Upper lobe of right lung (tissue), 1 donor: ENCODE data around the gene FAR2. TPM values are rescaled to one million over a fixed set of nuclear protein-coding genes. Genes with fewer than 3 reads are reported as not detected.
A peak's percentile ranks its signal among the peaks of the same experiment; 100 is the strongest.
"Not testable (repeated sequence)": the region's sequence is repeated elsewhere in the genome, so short reads cannot be mapped to it uniquely, and the experiment has no call there.

ENCODE experiments used
- ATAC-seq: fragments of 200-7000 bp; cut with Tn5 transposase; one replicate; pipeline ENCODE4 v1.9.1; 2020; ENCODE audit warnings: mild to moderate bottlenecking, moderate library complexity
- DNase-seq: peaks from one replicate; pipeline ENCODE4 v3.0.0-alpha.2; 2020
- H3K27ac ChIP-seq: fragments of 200-600 bp; one replicate; pipeline ENCODE4 v1.8.0; 2022
- H3K27me3 ChIP-seq: fragments of 200-600 bp; one replicate; pipeline ENCODE4 v1.8.0; 2022; ENCODE audit warnings: mild to moderate bottlenecking
- H3K36me3 ChIP-seq: fragments of 200-600 bp; one replicate; pipeline ENCODE4 v1.8.0; 2022
- H3K4me1 ChIP-seq: fragments of 200-600 bp; one replicate; pipeline ENCODE4 v1.8.0; 2022
- H3K4me3 ChIP-seq: fragments of 200-600 bp; one replicate; pipeline ENCODE4 v1.8.0; 2022; ENCODE audit warnings: mild to moderate bottlenecking
- H3K9me3 ChIP-seq: fragments of 200-600 bp; one replicate; pipeline ENCODE4 v1.8.0; 2022
- CTCF ChIP-seq: fragments of 200-600 bp; IDR thresholded peaks from one replicate; pipeline ENCODE4 v1.8.0; 2022; ENCODE audit warnings: antibody characterized with exemption
- intact Hi-C: fragments of 100-400 bp; cut with DNase I; formaldehyde crosslinking; loops from one replicate; pipeline ENCODE4 v1.11.0; 2022
- total RNA-seq: library from RNA; stranded (reverse); fragmentation: NEBNext Ultra II Directional; extraction: Animal tissue kit (Norgen Biotek cat#: 25700); gene quantifications from one replicate; pipeline ENCODE4 v1.2.1, GENCODE V29; 2021
- donor health status: DM: no; HTN: yes; CAD: no; lungs with severe emphysema.

Gene FAR2
- total RNA-seq, 1 donor from 2014 or later: 13.3 TPM

- H3K9me3 ChIP-seq: no peaks in the 10 kb centered on the region
- ATAC-seq (no peak), DNase-seq (no peak)
- H3K4me1 ChIP-seq: no peaks in the 10 kb centered on the region
- no peaks in the 10 kb centered on the region for H3K36me3 ChIP-seq
- no peaks in the 10 kb centered on the region for H3K27me3 ChIP-seq
- H3K4me3 ChIP-seq: no peak overlapping the region
- TF ChIP-seq CTCF: no peak
- intact Hi-C loops: no loop called here
- H3K27ac ChIP-seq: no peak overlapping the region
These were observed 105.0 kb downstream of the FAR2 start for GRCh38 chr12:29253906-29254625.

- intact Hi-C loops: no loop called here
- ATAC-seq: peak; percentile 92
These were observed 106.0 kb downstream of the FAR2 start for GRCh38 chr12:29255042-29255441.

DNA sequence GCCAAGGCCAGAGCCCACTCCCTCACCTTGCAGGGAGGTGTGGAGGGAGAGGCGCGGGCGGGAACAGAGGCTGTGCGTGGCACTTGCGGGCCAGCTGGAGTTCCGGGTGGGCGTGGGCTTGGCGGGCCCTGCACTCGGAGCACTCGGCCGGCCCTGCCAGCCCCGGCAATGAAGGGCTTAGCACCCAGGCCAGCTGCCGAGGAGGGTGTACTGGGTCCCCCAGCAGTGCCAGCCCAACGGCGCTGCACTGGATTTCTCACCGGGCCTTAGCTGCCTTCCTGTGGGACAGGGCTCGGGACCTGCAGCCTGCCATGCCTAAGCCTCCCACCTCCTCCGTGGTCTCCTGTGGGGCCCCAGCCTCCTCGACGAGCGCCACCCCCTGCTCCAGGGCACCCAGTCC lies 107.5 kb downstream of the FAR2 start:
- Histone ChIP-seq H3K4me1 (no peaks in the 10 kb centered on the region), H3K36me3 (no peaks in the 10 kb centered on the region), H3K4me3 (no peak overlapping the region), H3K27ac (no peak overlapping the region), H3K27me3 (no peaks in the 10 kb centered on the region), H3K9me3 (no peaks in the 10 kb centered on the region)
- intact Hi-C loops: no loop called here
- DNase-seq (no peak), ATAC-seq (no peak)
- no peak for TF ChIP-seq CTCF

More at GRCh38 chr12:29255042-29255441, 106.0 kb downstream of the FAR2 start:
- Histone ChIP-seq H3K27ac (no peak overlapping the region), H3K9me3 (no peaks in the 10 kb centered on the region), H3K4me1 (no peaks in the 10 kb centered on the region), H3K27me3 (no peaks in the 10 kb centered on the region), H3K36me3 (no peaks in the 10 kb centered on the region), H3K4me3 (no peak overlapping the region)
- no peak for DNase-seq
- no peak for TF ChIP-seq CTCF

DNA sequence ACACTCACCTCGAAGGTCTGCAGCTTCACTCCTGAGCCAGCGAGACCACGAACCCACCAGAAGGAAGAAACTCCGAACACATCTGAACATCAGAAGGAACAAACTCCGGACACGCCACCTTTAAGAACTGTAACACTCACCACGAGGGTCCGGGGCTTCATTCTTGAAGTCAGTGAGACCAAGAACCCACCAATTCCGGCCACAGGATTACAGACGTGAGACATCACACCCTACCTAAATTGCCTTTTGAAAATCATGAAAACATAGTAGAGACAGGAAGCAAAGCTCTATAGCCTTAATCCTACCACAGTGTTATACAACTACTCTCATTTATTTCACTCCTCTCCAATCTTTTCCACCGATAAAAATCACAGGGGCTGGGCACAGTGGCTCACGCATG lies 108.6 kb downstream of the FAR2 start:
- H3K9me3 ChIP-seq, H3K4me1 ChIP-seq, H3K27me3 ChIP-seq, H3K4me3 ChIP-seq, H3K27ac ChIP-seq, DNase-seq, intact Hi-C loops, ATAC-seq, H3K36me3 ChIP-seq: not testable (repeated sequence)

DNA sequence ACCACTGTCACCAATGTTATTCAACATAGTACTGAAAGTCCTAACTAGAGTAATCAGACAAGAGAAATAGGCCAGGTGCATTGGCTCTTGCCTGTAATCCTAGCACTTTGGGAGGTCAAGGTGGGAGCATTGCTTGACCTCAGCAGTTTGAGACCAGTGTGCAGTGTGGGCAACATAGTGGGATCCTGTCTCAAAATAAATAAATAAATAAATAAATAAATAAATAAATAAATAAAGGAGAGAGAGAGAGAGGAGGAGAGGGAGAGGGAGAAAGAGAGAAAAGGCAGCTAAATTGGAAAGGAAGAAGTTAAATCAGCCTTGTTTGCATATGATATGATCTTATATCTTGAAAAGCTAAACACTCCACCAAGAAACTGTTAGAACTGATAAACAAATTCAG lies 115.3 kb downstream of the FAR2 start:
- Histone ChIP-seq H3K36me3 (no peaks in the 10 kb centered on the region), H3K9me3 (no peaks in the 10 kb centered on the region), H3K27ac (no peak overlapping the region), H3K27me3 (no peaks in the 10 kb centered on the region), H3K4me3 (no peak overlapping the region), H3K4me1 (no peaks in the 10 kb centered on the region)
- TF ChIP-seq CTCF: no peak
- ATAC-seq (no peak), DNase-seq (no peak)
- intact Hi-C loops: no loop called here

DNA sequence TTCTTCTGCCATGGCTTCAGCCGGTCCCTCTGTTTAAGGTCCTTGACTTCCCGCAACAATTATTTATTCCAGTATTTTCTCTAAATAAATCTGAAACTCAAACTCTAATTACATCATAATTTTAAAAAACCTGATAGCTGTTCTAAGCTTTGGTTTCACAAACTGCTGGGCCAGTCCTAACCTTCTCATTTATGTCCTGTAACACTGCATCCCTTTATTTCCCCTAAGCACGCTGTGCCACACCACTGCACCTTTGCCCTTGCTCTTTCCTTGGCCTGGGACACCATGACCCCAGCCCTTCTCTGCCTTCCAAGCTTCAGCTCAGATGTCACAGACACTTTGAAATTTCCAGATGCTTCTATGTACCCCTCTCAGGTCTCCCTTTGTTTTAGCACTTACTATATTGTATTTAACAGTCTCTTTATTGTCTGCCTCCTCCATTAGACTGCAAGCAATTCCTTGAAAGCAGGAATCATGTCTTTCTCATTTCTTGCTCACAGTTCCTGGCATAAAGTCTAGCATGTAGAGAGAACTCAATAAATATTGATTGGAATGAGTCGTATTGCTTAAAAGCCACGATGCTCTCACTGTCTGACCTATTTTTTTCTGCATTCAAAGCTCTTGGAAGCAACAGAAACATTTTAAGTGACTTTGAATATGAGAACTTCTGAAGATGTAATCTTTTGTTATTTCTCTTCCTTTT lies 120.8 kb downstream of the FAR2 start:
- Histone ChIP-seq H3K27me3 (no peaks in the 10 kb centered on the region), H3K36me3 (no peaks in the 10 kb centered on the region), H3K27ac (no peak overlapping the region), H3K4me3 (no peak overlapping the region), H3K4me1 (no peaks in the 10 kb centered on the region), H3K9me3 (no peaks in the 10 kb centered on the region)
- TF ChIP-seq CTCF: no peak
- DNase-seq: no peak
- no peak for ATAC-seq
- intact Hi-C loops: no loop called here
